H1 (cell line): ENCODE data around the gene SIK2. TPM values are rescaled to one million over a fixed set of nuclear protein-coding genes. Genes with fewer than 3 reads are reported as not detected.

Experiments
- CTCF ChIA-PET: fragments of 300-600 bp; sonication (Branson Sonifier 250); formaldehyde crosslinking; loops from one replicate; lab custom pipeline; 2021; ENCODE audit not compliant: partially characterized antibody; lab: Charles Lee
- POLR2A ChIA-PET: fragments of 300-600 bp; sonication (Branson Sonifier 250); formaldehyde crosslinking; loops from one replicate; lab custom pipeline; 2021; ENCODE audit warnings: inconsistent platforms; ENCODE audit not compliant: partially characterized antibody; lab: Charles Lee
- DNase-seq, 2 experiments: peaks; one replicate each; pipeline versions ENCODE4 v3.0.0 to v3.0.0-alpha.2; 2010 to 2022; ENCODE audit warnings: low spot score in 2 of 2, low read depth in 1 of 2, mixed read lengths in 1 of 2
- FAIRE-seq: peaks from 2 replicates; lab custom pipeline; 2011; peaks lifted over from hg19 to GRCh38; lab: Jason Lieb, UNC
- H2AFZ ChIP-seq: 2 replicates; pipeline ENCODE4 v1.8.1; 2012; ENCODE audit warnings: low read length, inconsistent platforms
- H2AK5ac ChIP-seq: 2 replicates; pipeline ENCODE4 v1.6.1; 2013; ENCODE audit warnings: low read depth, low read length
- H2BK120ac ChIP-seq: replicated peaks from 2 replicates; pipeline ENCODE3; 2013; ENCODE audit warnings: low read depth, low read length, inconsistent platforms
- H2BK12ac ChIP-seq: 2 replicates; pipeline ENCODE4 v1.6.1; 2013; ENCODE audit warnings: low read depth, low read length
- H2BK15ac ChIP-seq: 2 replicates; pipeline ENCODE4 v1.6.1; 2013; ENCODE audit warnings: low read length
- H2BK20ac ChIP-seq: 2 replicates; pipeline ENCODE4 v1.6.1; 2013; ENCODE audit warnings: low read length
- H2BK5ac ChIP-seq: 2 replicates; pipeline ENCODE4 v1.6.1; 2013; ENCODE audit warnings: low read depth, low read length
- H3K14ac ChIP-seq: 2 replicates; pipeline ENCODE4 v1.6.1; 2013; ENCODE audit warnings: inconsistent platforms; ENCODE audit not compliant: insufficient read length
- H3K18ac ChIP-seq: 2 replicates; pipeline ENCODE4 v1.6.1; 2013; ENCODE audit warnings: low read length; ENCODE audit errors: extremely low read depth
- H3K23ac ChIP-seq: 2 replicates; pipeline ENCODE4 v1.6.1; 2013; ENCODE audit warnings: inconsistent platforms; ENCODE audit not compliant: insufficient read length
- H3K23me2 ChIP-seq: 2 replicates; pipeline ENCODE4 v1.6.1; 2013; ENCODE audit warnings: low read depth, low read length
- H3K27ac ChIP-seq: 2 replicates; pipeline ENCODE4 v1.6.1; 2011; ENCODE audit warnings: low read depth, low read length, inconsistent platforms
- H3K27me3 ChIP-seq, 4 experiments: replicated peaks in 1 of 4; 1 replicate in 1 of 4; 2 replicates in 3 of 4; pipeline versions ENCODE4 v1.6.1 to v1.8.1; 2011 to 2013; ENCODE audit warnings: low read length in 3 of 4, mild to moderate bottlenecking in 3 of 4, inconsistent platforms in 2 of 4, mixed read lengths in 2 of 4, moderate library complexity in 1 of 4; ENCODE audit not compliant: control insufficient read depth in 3 of 4, insufficient read depth in 3 of 4; ENCODE audit errors: extremely low read depth in 1 of 4
- H3K36me3 ChIP-seq, 4 experiments: 2 replicates each; pipeline versions ENCODE4 v1.6.1 to v1.8.1; 2011 to 2013; ENCODE audit warnings: mild to moderate bottlenecking in 4 of 4, low read length in 3 of 4, moderate library complexity in 2 of 4, control low read depth in 1 of 4, inconsistent platforms in 1 of 4; ENCODE audit not compliant: insufficient read depth in 4 of 4, control insufficient read depth in 2 of 4
- H3K4ac ChIP-seq: replicated peaks from 2 replicates; pipeline ENCODE3; 2013; ENCODE audit warnings: low read length, low read depth, mixed read lengths, inconsistent platforms; ENCODE audit not compliant: insufficient read length
- H3K4me1 ChIP-seq, 4 experiments: replicated peaks in 1 of 4; 1 replicate in 1 of 4; 2 replicates in 3 of 4; pipeline versions ENCODE4 v1.6.1 to v1.8.1; 2011 to 2013; ENCODE audit warnings: low read length in 3 of 4, inconsistent platforms in 2 of 4, mixed read lengths in 1 of 4; ENCODE audit not compliant: insufficient read depth in 4 of 4, control insufficient read depth in 3 of 4
- H3K4me2 ChIP-seq, 2 experiments: 2 replicates each; pipeline versions ENCODE4 v1.6.1 to v1.8.1; 2011 to 2013; ENCODE audit warnings: low read depth in 2 of 2, low read length in 2 of 2, control low read depth in 1 of 2, inconsistent platforms in 1 of 2, mild to moderate bottlenecking in 1 of 2; ENCODE audit not compliant: insufficient read depth in 1 of 2
- H3K4me3 ChIP-seq, 4 experiments: fragments of 200-600, 300-600 bp in 1 of 4; sonication (generic), shearing (Covaris generic), sonication (Bioruptor Twin) in 1 of 4; 2 replicates each; pipeline versions ENCODE4 v1.5.1 to v1.8.1; 2011 to 2016; ENCODE audit warnings: low read length in 4 of 4, low read depth in 3 of 4, control low read depth in 2 of 4, inconsistent platforms in 2 of 4, mild to moderate bottlenecking in 2 of 4, mixed read lengths in 1 of 4, moderate library complexity in 1 of 4; ENCODE audit not compliant: insufficient read depth in 2 of 4; ENCODE audit errors: extremely low read depth in 1 of 4
- H3K56ac ChIP-seq: replicated peaks from 2 replicates; pipeline ENCODE3; 2013; ENCODE audit warnings: low read depth, mild to moderate bottlenecking, mixed read lengths, low read length, inconsistent platforms; ENCODE audit not compliant: insufficient read length
- H3K79me1 ChIP-seq: 2 replicates; pipeline ENCODE4 v1.6.1; 2013; ENCODE audit warnings: low read depth, low read length, control low read depth
- H3K79me2 ChIP-seq, 2 experiments: 2 replicates each; pipeline versions ENCODE4 v1.6.1 to v1.8.1; 2012 to 2013; ENCODE audit warnings: low read length in 2 of 2, mild to moderate bottlenecking in 2 of 2, inconsistent platforms in 1 of 2; ENCODE audit not compliant: insufficient read depth in 2 of 2, control insufficient read depth in 1 of 2
- H3K9ac ChIP-seq, 4 experiments: replicated peaks in 1 of 4; 1 replicate in 1 of 4; 2 replicates in 3 of 4; pipeline versions ENCODE4 v1.6.1 to v1.8.1; 2011 to 2013; ENCODE audit warnings: low read depth in 3 of 4, low read length in 3 of 4, control low read depth in 2 of 4, mild to moderate bottlenecking in 2 of 4, moderate library complexity in 2 of 4, inconsistent platforms in 1 of 4; ENCODE audit errors: extremely low read depth in 1 of 4
- H3K9me3 ChIP-seq, 2 experiments: 2 replicates each; pipeline versions ENCODE4 v1.6.1 to v1.8.1; 2012 to 2013; ENCODE audit warnings: mild to moderate bottlenecking in 2 of 2, moderate library complexity in 2 of 2, control low read depth in 1 of 2, inconsistent platforms in 1 of 2, low read depth in 1 of 2, low read length in 1 of 2, mixed read lengths in 1 of 2; ENCODE audit not compliant: insufficient read depth in 2 of 2
- H4K20me1 ChIP-seq, 2 experiments: replicated peaks in 1 of 2; 2 replicates each; pipeline versions ENCODE3 to v1.8.1; 2011 to 2013; ENCODE audit warnings: inconsistent platforms in 2 of 2, low read length in 2 of 2, mild to moderate bottlenecking in 1 of 2; ENCODE audit not compliant: insufficient read depth in 2 of 2, control insufficient read depth in 1 of 2
- H4K5ac ChIP-seq: 2 replicates; pipeline ENCODE4 v1.6.1; 2013; ENCODE audit warnings: low read length, low read depth, mixed read lengths, inconsistent platforms; ENCODE audit not compliant: insufficient read length
- H4K8ac ChIP-seq: 2 replicates; pipeline ENCODE4 v1.8.0; 2013; ENCODE audit warnings: mild to moderate bottlenecking, moderate library complexity, low read length, inconsistent platforms; ENCODE audit not compliant: insufficient read depth; ENCODE audit errors: extremely low read depth
- H4K91ac ChIP-seq: replicated peaks from 2 replicates; pipeline ENCODE3; 2013; ENCODE audit warnings: low read length, mixed read lengths, inconsistent platforms; ENCODE audit not compliant: insufficient read length
- EZH2 ChIP-seq: fragments of 200-600 bp; sonication (generic); IDR thresholded peaks from 2 replicates; pipeline ENCODE4 v1.7.1; 2012; ENCODE audit warnings: low read depth, mild to moderate bottlenecking, moderate library complexity, low read length, inconsistent platforms; ENCODE audit not compliant: severe bottlenecking
- HDAC2 ChIP-seq, 2 experiments: fragments of 300-600 bp in 1 of 2; sonication (generic) in 1 of 2; IDR thresholded peaks; 2 replicates each; pipeline ENCODE4 v1.6.1; 2011 to 2012; ENCODE audit warnings: low read depth in 2 of 2, low read length in 2 of 2, mild to moderate bottlenecking in 2 of 2, moderate library complexity in 2 of 2, borderline replicate concordance in 1 of 2, inconsistent platforms in 1 of 2
- HDAC6 ChIP-seq: IDR thresholded peaks from one replicate; pipeline ENCODE4 v1.7.1; 2012; ENCODE audit warnings: low read depth, mild to moderate bottlenecking, inconsistent platforms, low read length, moderate library complexity
- JUND ChIP-seq: IDR thresholded peaks from 2 replicates; pipeline ENCODE4 v1.6.1; 2011; ENCODE audit warnings: mild to moderate bottlenecking, improper control_type of control experiment, low read length
- RFX5 ChIP-seq: IDR thresholded peaks from 2 replicates; pipeline ENCODE4 v1.6.1; 2011; ENCODE audit warnings: low read depth, low read length, improper control_type of control experiment, borderline replicate concordance
- SP4 ChIP-seq: IDR thresholded peaks from 2 replicates; pipeline ENCODE4 v1.6.1; 2012; ENCODE audit warnings: low read length, inconsistent platforms
- TBP ChIP-seq: IDR thresholded peaks from 2 replicates; pipeline ENCODE4 v1.6.1; 2011; ENCODE audit warnings: low read depth, low read length, improper control_type of control experiment
- ZNF274 ChIP-seq: IDR thresholded peaks from 2 replicates; pipeline ENCODE4 v1.7.0; 2012; ENCODE audit warnings: low read length, borderline replicate concordance; ENCODE audit errors: extremely low read depth
- WGBS, 2 experiments: shearing (Covaris generic) in 1 of 2; methylation state at CpG; one replicate each; pipeline versions ENCODE4 v1.1.6 to v1.1.7; 2013 to 2015; ENCODE audit warnings: low lambda C conversion rate in 2 of 2, mixed read lengths in 2 of 2, inconsistent platforms in 1 of 2, low coverage in 1 of 2, missing lambda C conversion rate in 1 of 2; ENCODE audit not compliant: insufficient replicate concordance in 2 of 2, insufficient coverage in 1 of 2, insufficient read length in 1 of 2; ENCODE audit errors: extremely low coverage in 1 of 2, missing lambda C conversion rate in 1 of 2; 5-methylcytosine and 5-hydroxymethylcytosine counted together
- polyA plus RNA-seq, 7 experiments: library from polyadenylated mRNA; depleted of rRNA in 3 of 7; stranded (reverse) in 5 of 7; unstranded in 2 of 7; fragments of >200 nt in 5 of 7; fragments of 200-250 nt in 2 of 7; gene quantifications; 1 replicate in 5 of 7; 2 replicates in 1 of 7; 4 replicates in 1 of 7; pipeline versions ENCODE4 v1.2.1 to v1.2.3, GENCODE V29; 2011 to 2013; ENCODE audit warnings: missing spikeins in 2 of 7, mixed read lengths in 2 of 7
- total RNA-seq: library from RNA; stranded (reverse); fragmentation: NEBNext Ultra II Directional; extraction: Animal tissue kit (Norgen Biotek cat#: 25700); gene quantifications from 2 replicates; pipeline ENCODE4 v1.2.1, GENCODE V29; 2021
- TF ChIP-seq, protein P1 (sequence below): IDR thresholded peaks from 2 replicates; pipeline ENCODE4 v1.6.1; 2011; ENCODE audit warnings: low read length, improper control_type of control experiment

SIK2 gene
- total and polyA plus RNA-seq, 2 of the 8 experiments (the other 6 are each of a cell fraction or from before 2014, with no cell fraction given) = 8.8 to 11.2 TPM

DNA sequence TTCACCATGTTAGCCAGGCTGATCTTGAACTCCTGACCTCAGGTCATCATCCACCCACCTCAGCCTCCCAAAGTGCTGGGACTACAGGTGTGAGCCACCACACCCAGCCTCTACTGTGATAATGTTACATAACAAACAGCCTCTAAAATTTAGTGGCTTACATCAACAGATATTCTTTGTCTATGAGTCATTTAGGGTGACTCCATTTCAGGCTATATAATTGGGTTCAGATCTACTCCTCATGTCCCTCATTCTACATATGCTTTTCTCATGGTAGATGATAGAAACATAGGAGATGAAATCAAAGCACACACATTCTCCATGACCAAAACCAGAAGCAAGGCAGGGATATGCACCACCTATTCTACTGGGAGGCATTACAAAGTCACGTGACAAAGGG lies 72.7 kb downstream of the SIK2 start:
- H3K23ac ChIP-seq = no peak overlapping the region
- H2BK20ac ChIP-seq = no peak overlapping the region
- H2AFZ ChIP-seq = no peak overlapping the region
- FAIRE-seq (no peak), DNase-seq (no peak)
- no peak overlapping the region for H3K14ac ChIP-seq
- H2BK12ac ChIP-seq = no peak overlapping the region
- no peak overlapping the region for H3K27ac ChIP-seq
- CTCF ChIA-PET = interaction anchor here (0.6 kb wide), 1 partner anchor 48 kb away, joined by 3 read pairs; no protein-coding TSS in a partner anchor
- no peak overlapping the region for H4K8ac ChIP-seq
- H2BK5ac ChIP-seq = no peak overlapping the region
- H3K9ac ChIP-seq = no peak overlapping the region
- H3K4me3 ChIP-seq = no peak overlapping the region
- no peak overlapping the region for H3K18ac ChIP-seq
- no peaks in the 10 kb centered on the region for H3K4me1 ChIP-seq
- no peaks in the 10 kb centered on the region for H3K9me3 ChIP-seq
- H3K79me2 ChIP-seq = no peaks in the 10 kb centered on the region
- no peaks in the 10 kb centered on the region for H3K79me1 ChIP-seq
- H4K91ac ChIP-seq = no peak overlapping the region
- H4K5ac ChIP-seq = no peak overlapping the region
- WGBS, 2 experiments = 88% methylated on average over 1 of the region's 1 CpG; no CpG with 5 or more reads in 1 of the 2 experiments
- no peaks in the 10 kb centered on the region for H4K20me1 ChIP-seq
- no peak overlapping the region for H2BK120ac ChIP-seq
- no peaks in the 10 kb centered on the region for H3K36me3 ChIP-seq
- no peak overlapping the region for H3K56ac ChIP-seq
- POLR2A ChIA-PET = no interaction called here
- H3K4me2 ChIP-seq = no peak overlapping the region
- no peak overlapping the region for H2BK15ac ChIP-seq
- H2AK5ac ChIP-seq = no peak overlapping the region
- no peaks in the 10 kb centered on the region for H3K23me2 ChIP-seq
- H3K27me3 ChIP-seq = no peaks in the 10 kb centered on the region
- H3K4ac ChIP-seq = no peak overlapping the region
- TF ChIP-seq HDAC2 (IDR thresholded peaks at IDR 0.05; ENCODE audit: borderline replicate concordance in 1 of 2, low read depth in 2 of 2, low read length in 2 of 2) (no peak), EZH2 (no peak), SP4 (no peak), ZNF274 (no peak), JUND (no peak), TBP (no peak), RFX5 (no peak), HDAC6 (no peak)
- TF ChIP-seq, protein P1, sequence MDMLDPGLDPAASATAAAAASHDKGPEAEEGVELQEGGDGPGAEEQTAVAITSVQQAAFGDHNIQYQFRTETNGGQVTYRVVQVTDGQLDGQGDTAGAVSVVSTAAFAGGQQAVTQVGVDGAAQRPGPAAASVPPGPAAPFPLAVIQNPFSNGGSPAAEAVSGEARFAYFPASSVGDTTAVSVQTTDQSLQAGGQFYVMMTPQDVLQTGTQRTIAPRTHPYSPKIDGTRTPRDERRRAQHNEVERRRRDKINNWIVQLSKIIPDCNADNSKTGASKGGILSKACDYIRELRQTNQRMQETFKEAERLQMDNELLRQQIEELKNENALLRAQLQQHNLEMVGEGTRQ = no peak
